OCI-LY3 (cell line): ENCODE data around the gene PRICKLE2.

Source experiments
- H2AFZ ChIP-seq: fragments of 200-600, 300-600 bp; shearing (Covaris generic); 2 replicates; pipeline ENCODE4 v1.6.0; 2014; ENCODE audit warnings: antibody characterized with exemption, low read depth, low read length
- H3K27ac ChIP-seq: fragments of 200-600, 300-600 bp; sonication (generic); 2 replicates; pipeline ENCODE4 v1.5.1; 2014; ENCODE audit warnings: mild to moderate bottlenecking, low read length, moderate library complexity, mixed read lengths
- H3K27me3 ChIP-seq: fragments of 200-600, 300-600 bp; sonication (generic); 2 replicates; pipeline ENCODE4 v1.6.1; 2014; ENCODE audit warnings: low read depth, low read length, mixed read lengths
- H3K36me3 ChIP-seq: fragments of 200-600, 300-600 bp; sonication (generic); replicated peaks from 2 replicates; pipeline ENCODE3; 2014; ENCODE audit warnings: low read depth, low read length, mixed read lengths
- H3K4me1 ChIP-seq: fragments of 300-600, 200-600 bp; sonication (generic); 2 replicates; pipeline ENCODE4 v1.6.1; 2014; ENCODE audit warnings: low read length, mixed read lengths
- H3K4me2 ChIP-seq: fragments of 200-600, 300-600 bp; sonication (generic); 2 replicates; pipeline ENCODE4 v1.6.1; 2014; ENCODE audit warnings: low read length, mixed read lengths
- H3K4me3 ChIP-seq: fragments of 300-600, 200-600 bp; sonication (generic); 2 replicates; pipeline ENCODE4 v1.5.1; 2014; ENCODE audit warnings: antibody characterized with exemption, mild to moderate bottlenecking, low read length, moderate library complexity
- H3K79me2 ChIP-seq: fragments of 300-600, 200-600 bp; shearing (Covaris generic); 2 replicates; pipeline ENCODE4 v1.6.1; 2014; ENCODE audit warnings: mild to moderate bottlenecking, low read length, mixed read lengths
- H3K9ac ChIP-seq: fragments of 300-600, 200-600 bp; shearing (Covaris generic); 2 replicates; pipeline ENCODE4 v1.6.0; 2014; ENCODE audit warnings: mild to moderate bottlenecking, low read length, moderate library complexity
- H3K9me3 ChIP-seq: fragments of 200-600, 300-600 bp; shearing (Covaris generic); 2 replicates; pipeline ENCODE4 v1.6.1; 2014; ENCODE audit warnings: low read length, mixed read lengths; ENCODE audit not compliant: insufficient read depth
- H4K20me1 ChIP-seq: fragments of 200-600, 300-600 bp; sonication (generic); 2 replicates; pipeline ENCODE4 v1.6.1; 2016; ENCODE audit warnings: low read length, mixed read lengths; ENCODE audit not compliant: insufficient read depth
- CTCF ChIP-seq: fragments of 200-600, 300-600 bp; sonication (generic); IDR thresholded peaks from 2 replicates; pipeline ENCODE4 v1.5.1; 2014; ENCODE audit warnings: antibody characterized with exemption, low read length, low read depth
- EZH2phosphoT487 ChIP-seq: fragments of 200-600 bp; shearing (Covaris generic); IDR thresholded peaks from 2 replicates; pipeline ENCODE4 v1.6.1; 2018; ENCODE audit warnings: antibody characterized with exemption, mixed run types, low read depth

The PRICKLE2 gene

GRCh38 chr3:64117483-64117882 lies 107.8 kb downstream of the PRICKLE2 start:
- Histone ChIP-seq H3K27me3 (peaks cover 17% of the 10 kb centered on the region), H3K36me3 (no peaks in the 10 kb centered on the region), H3K27ac (no peak overlapping the region), H3K4me3 (no peak overlapping the region), H3K4me2 (no peak overlapping the region), H2AFZ (no peak overlapping the region), H3K79me2 (no peaks in the 10 kb centered on the region), H4K20me1 (no peaks in the 10 kb centered on the region), H3K4me1 (no peaks in the 10 kb centered on the region), H3K9me3 (no peaks in the 10 kb centered on the region), H3K9ac (no peak overlapping the region)
- no peak for TF ChIP-seq CTCF

GRCh38 chr3:64114651-64115050 lies 110.6 kb downstream of the PRICKLE2 start:
- no peaks in the 10 kb centered on the region for H3K36me3 ChIP-seq
- TF ChIP-seq CTCF: no peak
- no peak for TF ChIP-seq EZH2phosphoT487
- no peak overlapping the region for H3K4me2 ChIP-seq
- no peak overlapping the region for H3K4me3 ChIP-seq
- H3K27me3 ChIP-seq: no peaks in the 10 kb centered on the region; the same call in 1 of the 2 replicates
- no peak overlapping the region for H3K27ac ChIP-seq
- no peaks in the 10 kb centered on the region for H3K4me1 ChIP-seq
- H3K79me2 ChIP-seq: no peaks in the 10 kb centered on the region
- no peak overlapping the region for H2AFZ ChIP-seq
- H4K20me1 ChIP-seq: no peaks in the 10 kb centered on the region
- H3K9ac ChIP-seq: no peak overlapping the region
- H3K9me3 ChIP-seq: no peaks in the 10 kb centered on the region

GRCh38 chr3:64111872-64112271 lies 113.4 kb downstream of the PRICKLE2 start:
- Histone ChIP-seq H3K79me2 (no peaks in the 10 kb centered on the region), H3K4me1 (no peaks in the 10 kb centered on the region), H3K4me2 (no peak overlapping the region), H3K27ac (no peak overlapping the region), H3K4me3 (no peak overlapping the region), H3K27me3 (no peaks in the 10 kb centered on the region), H3K9ac (no peak overlapping the region), H2AFZ (no peak overlapping the region), H4K20me1 (no peaks in the 10 kb centered on the region), H3K36me3 (no peaks in the 10 kb centered on the region), H3K9me3 (no peaks in the 10 kb centered on the region)
- TF ChIP-seq CTCF (no peak), EZH2phosphoT487 (no peak)

GRCh38 chr3:64111083-64111482 lies 114.2 kb downstream of the PRICKLE2 start:
- no peaks in the 10 kb centered on the region for H4K20me1 ChIP-seq
- no peak overlapping the region for H3K27ac ChIP-seq
- H3K36me3 ChIP-seq: no peaks in the 10 kb centered on the region
- no peaks in the 10 kb centered on the region for H3K79me2 ChIP-seq
- TF ChIP-seq CTCF: no peak
- H3K4me1 ChIP-seq: no peaks in the 10 kb centered on the region
- no peaks in the 10 kb centered on the region for H3K27me3 ChIP-seq
- no peak overlapping the region for H3K4me3 ChIP-seq
- H3K9ac ChIP-seq: no peak overlapping the region
- no peaks in the 10 kb centered on the region for H3K9me3 ChIP-seq
- no peak overlapping the region for H3K4me2 ChIP-seq
- H2AFZ ChIP-seq: no peak overlapping the region
